GM23248 (cell line): Measurements from ENCODE around the gene PSD. TPM values are rescaled to one million over a fixed set of nuclear protein-coding genes. Genes with fewer than 3 reads are reported as not detected.
A peak's percentile ranks its signal among the peaks of the same experiment; 100 is the strongest.

Experiments used
- DNase-seq: peaks from one replicate; pipeline ENCODE4 v3.0.0-alpha.2; 2015
- H2AFZ ChIP-seq: fragments of 200-600 bp; sonication (generic); 2 replicates; pipeline ENCODE4 v1.6.1; 2016; ENCODE audit warnings: antibody characterized with exemption
- H3F3A ChIP-seq: fragments of 200-600 bp; sonication (generic); 2 replicates; pipeline ENCODE4 v1.6.1; 2016; ENCODE audit warnings: mild to moderate bottlenecking, antibody characterized with exemption, mixed run types; ENCODE audit not compliant: insufficient read depth
- H3K27ac ChIP-seq: fragments of 200-600 bp; sonication (generic); 2 replicates; pipeline ENCODE4 v1.5.1; 2016; ENCODE audit warnings: mild to moderate bottlenecking
- H3K27me3 ChIP-seq: fragments of 200-600 bp; sonication (generic); replicated peaks from 2 replicates; pipeline ENCODE4 v1.6.1; 2016; ENCODE audit warnings: mild to moderate bottlenecking; ENCODE audit not compliant: insufficient read depth
- H3K36me3 ChIP-seq: fragments of 200-600 bp; sonication (generic); 2 replicates; pipeline ENCODE4 v1.6.1; 2016; ENCODE audit warnings: low read depth, mild to moderate bottlenecking
- H3K4me1 ChIP-seq: fragments of 200-600 bp; sonication (generic); 2 replicates; pipeline ENCODE4 v1.6.1; 2016; ENCODE audit warnings: mild to moderate bottlenecking; ENCODE audit not compliant: insufficient read depth
- H3K4me2 ChIP-seq: fragments of 200-600 bp; sonication (generic); one replicate; pipeline ENCODE4 v1.6.1; 2016; ENCODE audit warnings: mild to moderate bottlenecking; ENCODE audit not compliant: unreplicated experiment
- H3K4me3 ChIP-seq: fragments of 200-600 bp; sonication (generic); 2 replicates; pipeline ENCODE4 v1.5.1; 2016; ENCODE audit warnings: mild to moderate bottlenecking
- H3K79me2 ChIP-seq: fragments of 200-600 bp; sonication (generic); 2 replicates; pipeline ENCODE4 v1.6.1; 2016; ENCODE audit warnings: mild to moderate bottlenecking; ENCODE audit not compliant: insufficient read depth
- H3K9ac ChIP-seq: fragments of 200-600 bp; sonication (generic); 2 replicates; pipeline ENCODE4 v1.6.1; 2016; ENCODE audit warnings: mild to moderate bottlenecking
- H3K9me2 ChIP-seq: fragments of 200-600 bp; sonication (generic); 2 replicates; pipeline ENCODE4 v1.6.1; 2016; ENCODE audit warnings: mixed run types, mild to moderate bottlenecking, moderate library complexity; ENCODE audit not compliant: insufficient read depth
- H3K9me3 ChIP-seq: fragments of 200-600 bp; sonication (generic); one replicate; pipeline ENCODE4 v1.6.1; 2017; ENCODE audit warnings: low read depth
- H4K20me1 ChIP-seq: fragments of 200-600 bp; sonication (generic); 2 replicates; pipeline ENCODE4 v1.6.0; 2016; ENCODE audit not compliant: insufficient read depth
- EZH2 ChIP-seq: fragments of 200-600 bp; sonication (generic); IDR thresholded peaks from 2 replicates; pipeline ENCODE4 v1.6.1; 2018; ENCODE audit warnings: antibody characterized with exemption, mild to moderate bottlenecking; ENCODE audit not compliant: insufficient read depth, poor library complexity, severe bottlenecking
- EZH2phosphoT487 ChIP-seq: fragments of 200-600 bp; sonication (generic); IDR thresholded peaks from 2 replicates; pipeline ENCODE4 v1.6.1; 2018; ENCODE audit warnings: antibody characterized with exemption, moderate library complexity, mild to moderate bottlenecking, low read depth; ENCODE audit not compliant: insufficient read depth
- WGBS, 2 experiments: methylation state at CpG; one replicate each; pipeline ENCODE4 v1.1.6; 2015 to 2017; ENCODE audit warnings: low lambda C conversion rate in 2 of 2, low coverage in 1 of 2; ENCODE audit errors: missing lambda C conversion rate in 2 of 2; 5-methylcytosine and 5-hydroxymethylcytosine counted together
- in situ Hi-C: fragments of 300-500 bp; cut with MboI; formaldehyde crosslinking; loops from 2 replicates; pipeline ENCODE4 v1.15.0; 2020
- polyA plus RNA-seq: library from polyadenylated mRNA; unstranded; fragments of >200 nt; fragmentation: Nextera tagmentation; extraction: Ambion mirVana; gene quantifications from 2 replicates; pipeline ENCODE4 v1.2.1, GENCODE V29; 2016
- total RNA-seq: library from RNA; depleted of rRNA; stranded (reverse); fragments of >200 nt; shearing (Covaris generic); gene quantifications from 2 replicates; pipeline ENCODE4 v1.2.3, GENCODE V29; 2014

Gene PSD
- total and polyA plus RNA-seq, 2 experiments from 2014 or later = 1.8 to 11.3 TPM

DNA sequence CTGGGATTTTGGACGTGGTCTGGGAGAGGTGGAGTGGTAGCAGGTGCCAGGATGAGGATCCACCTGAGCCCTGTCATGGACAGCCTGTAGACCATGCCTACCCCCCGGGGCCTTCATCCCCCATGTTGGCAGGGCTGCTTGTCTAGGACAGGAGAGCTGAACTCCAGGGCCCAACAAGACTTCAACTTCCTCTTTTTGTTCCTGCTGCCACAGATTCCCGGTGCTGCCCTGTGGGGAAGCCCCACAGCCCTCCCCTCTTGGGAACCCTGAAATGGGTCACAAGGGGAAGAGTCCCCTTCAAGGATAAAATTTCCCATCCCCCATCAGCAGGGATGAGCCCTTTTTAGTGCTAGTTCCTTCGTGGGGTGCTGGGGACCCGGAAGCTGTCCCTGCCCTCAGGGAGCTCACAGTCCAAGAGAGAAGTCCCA lies 15.0 kb upstream of the PSD start:
- Histone ChIP-seq H3K4me1 (peaks cover 20% of the 10 kb centered on the region), H3K4me3 (no peak overlapping the region), H3K9ac (no peak overlapping the region), H3K79me2 (peaks cover 31% of the 10 kb centered on the region), H4K20me1 (no peaks in the 10 kb centered on the region), H3K27ac (no peak overlapping the region), H3K27me3 (no peaks in the 10 kb centered on the region), H3K4me2 (no peak overlapping the region), H3K9me2 (no peaks in the 10 kb centered on the region), H3K9me3 (no peaks in the 10 kb centered on the region), H3F3A (no peaks in the 10 kb centered on the region; the same call in 1 of the 2 replicates), H3K36me3 (no peaks in the 10 kb centered on the region), H2AFZ (no peak overlapping the region)
- DNase-seq = no peak
- no peak for TF ChIP-seq EZH2phosphoT487
- no peak for TF ChIP-seq EZH2
- in situ Hi-C loops = no loop called here
- 45 to 48% methylated on average over 5 of the region's 5 CpGs for WGBS, 2 experiments

GRCh38 chr10:102432162-102432950 lies 13.8 kb upstream of the PSD start, which contains the start of gene CUEDC2:
Gene CUEDC2 (minus strand): TSS chr10:102432574. CDS start chr10:102425188, 7,386 bp downstream.
- Histone ChIP-seq H3K27me3 (no peaks in the 10 kb centered on the region), H4K20me1 (no peaks in the 10 kb centered on the region), H2AFZ (peak within 1 kb of the TSS; percentile 96), H3K9me3 (no peaks in the 10 kb centered on the region), H3K9ac (peak within 1 kb of the TSS; percentile 95), H3K4me2 (peak within 1 kb of the TSS; percentile 88), H3K36me3 (no peaks in the 10 kb centered on the region), H3K27ac (peak within 1 kb of the TSS; percentile 56), H3F3A (peaks cover 5% of the 10 kb centered on the region), H3K9me2 (no peaks in the 10 kb centered on the region), H3K79me2 (peaks cover 31% of the 10 kb centered on the region), H3K4me1 (peaks cover 20% of the 10 kb centered on the region), H3K4me3 (peak within 1 kb of the TSS; percentile 91)
- in situ Hi-C loops = no loop called here
- WGBS, 2 experiments = 1% methylated on average over 40 to 48 of the region's 52 CpGs
- TF ChIP-seq EZH2 = no peak
- TF ChIP-seq EZH2phosphoT487 = no peak
- peak; percentile 97 for DNase-seq

DNA sequence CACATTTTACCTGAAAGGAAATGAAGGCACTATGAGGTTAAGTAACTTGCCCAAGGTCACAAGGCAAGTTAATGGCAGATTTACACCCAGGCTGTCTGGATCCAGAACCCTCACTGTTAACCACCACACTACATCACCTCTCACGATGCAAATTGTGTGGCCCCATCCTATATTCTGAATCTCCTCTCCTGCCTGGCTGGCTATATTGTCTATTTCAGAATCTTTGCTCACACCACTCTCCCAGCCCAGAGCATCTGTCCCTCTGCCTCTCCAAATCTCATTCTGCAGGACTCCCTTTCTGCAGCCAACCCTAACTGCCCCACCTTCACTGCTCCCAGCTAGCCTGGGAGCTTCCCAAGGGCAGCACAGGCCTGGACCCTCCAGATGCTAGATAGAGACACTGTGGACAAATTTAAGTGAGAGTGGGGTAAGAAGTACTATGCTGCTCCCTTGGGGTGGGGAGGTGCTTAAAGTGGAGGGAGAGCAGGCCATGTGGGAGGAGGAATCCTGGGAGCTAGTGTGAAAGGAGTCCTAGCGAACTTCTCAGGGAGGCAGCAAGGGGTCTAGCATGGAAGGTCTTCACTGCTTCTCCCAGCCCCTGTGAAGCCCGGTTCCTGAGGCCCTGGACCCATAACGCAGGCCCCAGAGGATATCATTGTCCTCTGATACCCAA lies 13.0 kb upstream of the PSD start:
- Histone ChIP-seq H3F3A (peaks cover 6% of the 10 kb centered on the region), H2AFZ (peak overlapping the region; percentile 96), H3K36me3 (no peaks in the 10 kb centered on the region), H3K9ac (peak overlapping the region; percentile 95), H3K79me2 (peaks cover 28% of the 10 kb centered on the region), H3K4me2 (peak overlapping the region; percentile 88), H3K4me1 (peaks cover 28% of the 10 kb centered on the region), H3K27ac (peak overlapping the region; percentile 56), H3K27me3 (no peaks in the 10 kb centered on the region), H3K9me3 (no peaks in the 10 kb centered on the region), H3K9me2 (no peaks in the 10 kb centered on the region), H3K4me3 (peak overlapping the region; percentile 91), H4K20me1 (no peaks in the 10 kb centered on the region)
- WGBS, 2 experiments = 25% methylated on average over 4 of the region's 4 CpGs
- TF ChIP-seq EZH2 (no peak), EZH2phosphoT487 (no peak)
- peak; percentile 72 for DNase-seq
- in situ Hi-C loops = no loop called here

DNA sequence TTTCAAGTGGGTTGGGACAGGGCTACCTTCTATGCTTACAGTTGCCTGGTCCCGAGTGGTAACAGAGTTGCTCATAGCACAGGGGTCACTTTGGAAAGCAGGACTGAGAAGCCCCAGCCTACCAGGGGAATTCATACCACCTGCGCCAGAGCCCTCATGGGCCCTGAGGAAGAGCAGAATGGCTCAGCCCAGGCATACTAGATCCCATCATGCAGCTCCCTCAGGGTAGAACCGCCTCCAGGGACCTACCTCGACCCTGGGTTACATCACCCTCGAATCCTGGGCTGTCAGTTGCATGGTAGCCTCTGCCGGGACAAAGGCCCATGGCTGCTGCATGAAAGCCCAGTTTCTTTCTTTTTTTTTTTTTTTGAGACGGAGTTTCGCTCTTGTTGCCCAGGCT lies 10.9 kb upstream of the PSD start:
- no peaks in the 10 kb centered on the region for H3K9me3 ChIP-seq
- no peak overlapping the region for H3K4me2 ChIP-seq
- H3F3A ChIP-seq = peaks cover 6% of the 10 kb centered on the region; the same call in 1 of the 2 replicates
- peaks cover 18% of the 10 kb centered on the region for H3K4me1 ChIP-seq
- no peaks in the 10 kb centered on the region for H4K20me1 ChIP-seq
- no peaks in the 10 kb centered on the region for H3K36me3 ChIP-seq
- no peaks in the 10 kb centered on the region for H3K27me3 ChIP-seq
- no peak overlapping the region for H3K27ac ChIP-seq
- WGBS, 2 experiments = 91% methylated on average over 8 of the region's 8 CpGs
- in situ Hi-C loops = no loop called here
- no peak overlapping the region for H3K9ac ChIP-seq
- H2AFZ ChIP-seq = no peak overlapping the region
- H3K4me3 ChIP-seq = no peak overlapping the region
- no peak for TF ChIP-seq EZH2
- no peak for TF ChIP-seq EZH2phosphoT487
- DNase-seq = no peak
- H3K9me2 ChIP-seq = no peaks in the 10 kb centered on the region
- peaks cover 29% of the 10 kb centered on the region for H3K79me2 ChIP-seq
